Activated CD8-positive, alpha-beta memory T cell treated with anti-CD3 and anti-CD28 coated beads for 4 hours (primary cell): ENCODE measurements around the gene LRRC3C.

Experiments used
- DNase-seq, 2 donors: peaks; one replicate each; pipeline ENCODE4 v3.0.0-alpha.2; 2020; ENCODE audit warnings: low read depth in 2 of 2

The LRRC3C gene

DNA sequence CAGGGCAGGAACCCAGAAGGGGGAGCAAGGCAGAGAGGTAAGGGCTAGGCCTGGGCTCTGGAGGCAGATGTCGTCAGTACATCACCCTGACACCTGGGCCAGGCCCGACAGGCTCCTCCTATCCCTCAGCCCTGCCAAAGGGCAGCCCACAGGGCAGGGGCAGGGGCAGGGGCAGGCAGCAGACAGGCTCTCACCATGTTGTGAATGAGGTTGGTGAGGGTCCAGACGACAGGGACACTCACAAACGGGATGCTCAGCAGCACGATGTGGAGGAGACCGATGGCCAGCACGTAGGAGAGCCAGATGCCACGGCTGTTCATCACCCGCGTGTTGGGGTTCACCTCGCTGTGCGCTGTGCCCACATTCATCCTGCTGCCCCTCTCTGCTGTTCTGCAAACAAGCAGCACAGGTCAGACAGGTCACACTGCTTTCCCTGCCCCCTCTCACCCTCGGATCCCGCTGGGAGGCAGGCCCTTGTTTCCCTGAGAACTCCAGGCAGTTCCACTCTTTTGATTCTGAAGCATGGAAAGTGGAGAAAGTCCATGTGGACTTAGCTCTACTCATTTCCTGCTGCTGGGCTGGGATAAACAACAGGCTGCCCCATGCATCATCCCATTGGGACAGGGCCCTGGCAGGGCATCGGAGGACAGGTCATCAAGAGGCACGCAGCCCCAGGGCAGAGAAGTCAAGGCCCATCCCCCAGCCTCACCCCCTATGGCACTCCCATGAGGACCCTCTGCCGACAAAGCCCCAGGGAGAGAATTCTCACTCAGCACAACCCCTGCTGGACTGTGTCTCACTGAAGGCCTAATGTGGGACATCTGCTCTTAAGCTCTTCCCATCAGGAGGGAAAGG lies 3.5 kb upstream of the LRRC3C start:
- DNase-seq, result no peak

DNA sequence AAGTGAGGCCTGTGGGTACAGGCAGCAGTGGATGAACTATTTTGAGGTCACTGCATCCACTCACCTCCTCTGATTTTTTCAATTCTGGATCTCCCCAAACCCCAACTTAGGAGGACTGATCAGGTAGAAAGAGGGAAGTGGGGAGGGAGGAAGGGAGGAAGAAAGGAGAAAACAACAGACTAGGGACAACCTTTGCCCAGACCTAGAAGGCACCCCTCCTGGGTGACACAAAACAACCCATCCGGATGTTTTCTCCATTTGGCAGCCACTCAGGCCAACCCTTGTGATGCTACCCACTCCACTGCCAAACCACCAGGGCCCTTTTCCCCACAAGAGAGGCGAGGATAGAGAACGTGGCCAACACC lies 2.9 kb upstream of the LRRC3C start:
- no peak for DNase-seq

DNA sequence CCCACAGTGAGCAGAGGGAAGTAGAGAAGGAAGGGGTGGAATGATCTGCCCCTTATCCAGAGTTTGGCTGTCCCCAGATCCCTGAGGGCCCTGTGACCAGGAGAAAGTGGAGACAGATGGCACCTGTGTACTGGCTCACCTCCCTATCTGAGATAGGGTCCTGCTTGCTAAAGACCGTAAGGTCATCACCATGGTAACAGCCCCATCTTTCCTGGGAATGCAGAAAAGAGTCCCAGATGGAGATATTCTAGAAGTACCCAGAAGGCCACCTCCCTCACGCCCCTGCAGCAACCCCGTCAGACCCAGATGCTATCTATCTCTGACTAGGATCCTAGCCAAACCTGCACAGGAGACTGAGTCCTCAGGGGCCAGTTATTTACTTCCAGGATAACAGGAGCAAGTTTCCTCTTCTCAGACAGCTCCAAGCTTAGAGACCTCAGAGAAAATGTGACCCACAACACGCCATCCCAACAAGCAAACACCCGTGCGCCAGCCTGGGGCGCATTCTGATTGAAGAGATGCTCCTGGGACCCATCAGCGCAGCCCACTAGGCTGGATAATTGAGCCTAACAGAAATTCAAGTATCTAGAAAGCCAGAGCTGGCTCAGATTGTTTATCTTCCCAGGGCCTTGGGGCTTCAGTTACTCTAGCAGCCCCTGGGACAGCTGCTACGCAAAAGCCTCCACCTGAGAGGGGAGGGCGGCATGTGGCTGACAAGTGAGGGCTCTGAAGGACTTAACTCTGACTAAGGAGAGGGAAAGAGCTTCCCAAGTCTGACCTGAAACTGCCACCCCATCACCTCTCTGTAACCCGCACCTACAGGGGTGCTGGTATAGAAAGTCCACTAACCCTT lies 2.0 kb upstream of the LRRC3C start:
- DNase-seq, result no peak

DNA sequence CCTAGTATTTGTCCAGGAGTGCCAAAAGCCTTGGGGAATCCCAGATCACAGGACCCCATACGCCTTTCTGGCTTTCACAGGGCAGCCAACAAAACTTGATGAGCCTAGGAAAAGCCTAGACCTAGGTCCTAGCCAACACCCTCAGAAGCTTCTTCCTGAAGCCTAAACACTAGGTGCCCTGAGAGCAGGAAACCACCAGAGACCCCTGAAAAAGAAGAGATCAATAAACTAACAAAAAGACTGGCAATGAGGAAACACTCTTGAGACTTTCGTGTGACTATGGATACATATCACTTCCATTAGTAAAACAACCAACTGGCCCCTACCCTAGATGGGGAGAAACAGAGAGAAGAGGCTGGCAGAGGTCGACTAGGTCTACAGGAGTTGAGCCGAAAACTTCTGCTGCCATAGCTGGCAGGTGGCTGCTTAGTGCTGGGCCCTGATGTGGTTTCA lies 1.4 kb upstream of the LRRC3C start:
- peak in 1 of 2 donors; percentile 10 for DNase-seq

DNA sequence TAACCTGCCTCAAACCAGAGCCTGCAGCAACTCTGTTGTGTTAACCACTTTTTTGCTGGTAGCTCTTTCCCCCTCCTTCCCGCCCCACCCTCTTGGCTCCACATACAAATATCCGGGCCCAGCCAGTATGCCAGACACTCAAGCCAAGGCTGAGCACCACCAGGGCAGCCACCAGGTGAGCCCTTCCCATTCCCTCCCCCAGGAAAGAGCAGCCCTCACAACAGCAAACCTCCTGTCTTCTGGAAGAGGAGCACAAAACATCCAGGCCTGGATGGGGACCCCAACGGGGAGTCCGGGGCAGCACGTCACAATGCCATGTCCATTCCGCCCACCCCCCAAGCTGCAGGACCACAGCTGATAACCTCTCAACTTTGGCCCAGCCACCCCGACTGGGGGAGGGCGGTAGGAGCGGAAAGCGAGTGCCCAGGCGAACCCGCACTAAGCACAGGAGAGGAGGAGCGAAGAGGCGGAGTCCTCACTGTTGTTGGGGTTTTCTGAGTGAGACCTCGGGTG lies 888 bp upstream of the LRRC3C start:
- DNase-seq, result peak in 1 of 2 donors; percentile 22

DNA sequence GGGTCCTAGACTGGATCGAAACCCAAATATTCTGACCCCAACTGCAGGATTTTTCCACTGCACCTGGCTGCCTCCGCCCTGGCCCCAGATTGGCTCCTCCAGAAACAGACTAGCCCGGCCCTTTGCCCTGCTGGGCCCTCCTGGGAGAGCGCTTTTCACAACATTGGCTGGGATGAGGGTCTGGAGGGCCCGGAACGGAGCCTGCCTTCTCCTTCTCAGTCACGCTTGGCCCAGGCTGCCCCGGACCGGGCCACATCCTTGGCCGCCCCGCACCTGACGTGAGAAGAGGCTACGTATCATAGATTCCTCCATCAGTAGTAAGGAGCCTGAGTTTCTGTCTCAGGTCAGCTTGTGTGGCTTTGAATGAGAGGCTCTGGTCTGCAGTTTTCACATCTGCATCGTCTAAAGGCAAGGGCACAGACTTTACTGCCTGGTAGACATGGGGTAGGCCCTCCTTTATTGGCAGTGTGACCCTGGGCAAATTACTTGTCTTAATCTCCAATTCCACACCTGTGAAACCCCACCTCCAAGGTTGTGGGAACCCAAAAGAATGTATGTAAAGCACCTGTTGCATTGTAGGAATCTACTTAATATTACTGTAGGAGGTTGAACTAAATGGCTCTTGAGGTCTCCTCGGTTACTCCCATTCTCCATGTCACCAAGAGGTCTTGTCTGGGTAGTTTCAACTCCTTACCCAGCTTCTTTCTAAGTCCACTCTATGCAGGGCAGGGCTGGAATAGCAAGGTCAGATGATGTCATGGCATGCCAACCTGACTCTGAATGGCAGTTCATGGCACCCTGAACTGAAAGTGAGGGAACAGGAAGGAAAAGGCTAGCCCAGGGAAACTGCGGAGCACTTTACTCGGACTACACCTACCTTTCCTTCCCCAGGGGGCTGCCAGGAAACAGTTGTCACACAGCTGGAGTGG lies 661 bp downstream of the LRRC3C start:
- DNase-seq, result no peak

DNA sequence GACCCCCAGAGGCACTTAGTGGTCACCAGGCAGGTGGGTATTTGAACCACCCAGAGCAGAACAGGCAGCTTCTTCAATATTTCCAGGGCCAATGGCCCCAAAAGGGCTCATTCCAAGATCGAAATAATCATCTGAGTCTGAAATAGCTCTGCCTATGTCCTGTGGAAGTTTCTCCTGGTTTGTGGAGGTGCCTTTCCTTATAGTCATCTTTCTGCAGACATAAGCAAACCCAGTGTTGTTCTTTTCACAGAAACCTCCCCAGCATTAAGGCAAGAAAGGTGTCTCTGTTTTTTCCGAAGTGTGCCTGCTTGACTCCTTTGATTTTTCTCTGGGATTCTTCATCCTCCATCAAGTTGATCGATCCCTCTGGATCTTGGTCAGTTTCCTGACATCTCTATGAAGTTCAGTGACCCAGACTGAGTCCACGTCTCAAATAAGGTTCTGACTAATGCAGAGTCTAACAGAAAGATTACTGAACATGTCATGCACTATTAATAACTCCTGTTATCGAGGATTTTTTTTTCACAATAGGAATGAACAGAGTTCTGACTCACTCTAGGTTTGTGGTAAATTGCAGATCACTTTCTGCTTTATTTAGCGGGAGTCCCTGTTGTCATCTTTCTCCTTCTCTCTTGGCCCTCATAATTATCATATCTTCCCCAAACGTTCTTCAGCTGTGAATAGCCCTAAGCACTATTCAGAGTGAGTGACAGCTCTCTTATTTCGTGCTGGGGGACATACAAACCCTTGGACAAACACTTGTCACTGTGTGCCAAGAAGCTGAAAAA lies 1.5 kb downstream of the LRRC3C start:
- no peak for DNase-seq

DNA sequence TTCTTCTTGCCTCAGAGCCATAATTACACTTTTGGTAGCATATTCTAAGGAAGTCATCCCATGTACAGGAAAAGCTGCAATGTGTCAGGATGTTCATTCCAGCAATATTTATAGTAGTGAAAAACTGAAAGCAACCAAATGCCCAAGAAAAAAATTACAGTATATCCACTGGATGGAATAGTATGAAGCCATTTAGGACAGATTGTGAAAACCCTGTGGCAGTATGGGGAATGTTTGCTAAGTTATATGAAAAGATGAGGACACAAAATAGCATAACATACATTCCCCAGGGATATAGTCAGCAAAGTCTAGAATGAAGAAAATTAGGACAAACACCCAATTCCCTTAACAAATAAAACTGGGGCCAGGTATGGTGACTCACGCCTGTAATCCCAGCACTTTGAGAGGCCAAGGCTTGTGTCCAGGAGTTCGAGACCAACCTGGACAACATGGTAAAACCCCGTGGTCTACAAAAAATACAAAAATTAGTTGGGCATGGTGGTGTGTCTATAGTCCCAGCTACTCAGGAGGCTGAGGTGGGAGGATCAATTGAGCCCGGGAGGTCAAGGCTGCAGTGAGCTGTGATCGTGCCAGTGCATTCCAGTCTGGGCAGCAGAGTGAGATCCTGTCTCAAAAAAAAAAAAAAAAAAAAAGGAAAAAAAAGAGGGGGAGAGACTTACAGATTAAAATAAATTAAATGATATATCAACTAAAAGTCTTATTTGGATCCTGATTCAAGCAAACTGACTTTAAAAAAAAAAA lies 2.3 kb downstream of the LRRC3C start:
- no peak for DNase-seq

DNA sequence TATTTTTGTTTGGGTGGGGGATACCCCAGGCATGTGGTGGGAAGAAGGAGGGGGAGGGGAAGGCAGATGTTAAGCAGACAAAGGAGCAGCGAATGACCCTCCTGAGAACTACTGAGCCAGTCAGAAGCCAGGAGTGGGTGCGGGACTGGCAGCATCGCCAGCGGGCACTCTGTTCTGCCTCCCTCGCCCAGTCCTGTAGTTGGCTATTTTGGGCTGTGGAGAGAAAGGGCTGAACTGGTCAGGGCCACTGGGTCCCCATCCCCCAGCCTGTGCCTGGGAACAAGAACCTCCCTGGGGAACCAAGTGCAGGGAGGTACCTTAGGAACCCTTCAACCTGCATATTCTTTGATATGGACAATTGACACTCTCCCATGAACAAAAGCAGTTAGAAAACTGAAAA lies 6.4 kb downstream of the LRRC3C start:
- DNase-seq, result no peak

DNA sequence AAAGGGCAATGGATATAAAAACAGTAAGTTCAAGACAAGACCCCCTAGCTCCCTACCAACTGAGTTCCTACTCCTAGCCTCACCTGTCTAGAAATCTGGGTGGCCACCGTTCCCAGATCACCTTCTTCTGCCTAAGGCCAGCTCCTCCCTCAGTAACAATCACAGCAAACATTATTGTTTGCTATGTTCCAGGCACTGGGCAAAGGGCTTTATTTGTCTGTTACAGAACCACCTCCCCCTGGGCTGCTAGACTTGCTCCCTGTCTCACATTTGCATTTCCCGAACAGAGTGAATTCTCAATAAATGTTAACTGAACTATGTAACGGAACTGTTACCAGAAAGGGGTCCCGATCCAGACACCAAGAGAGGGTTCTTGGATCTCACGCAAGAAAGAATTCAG lies 6.8 kb downstream of the LRRC3C start:
- no peak for DNase-seq

DNA sequence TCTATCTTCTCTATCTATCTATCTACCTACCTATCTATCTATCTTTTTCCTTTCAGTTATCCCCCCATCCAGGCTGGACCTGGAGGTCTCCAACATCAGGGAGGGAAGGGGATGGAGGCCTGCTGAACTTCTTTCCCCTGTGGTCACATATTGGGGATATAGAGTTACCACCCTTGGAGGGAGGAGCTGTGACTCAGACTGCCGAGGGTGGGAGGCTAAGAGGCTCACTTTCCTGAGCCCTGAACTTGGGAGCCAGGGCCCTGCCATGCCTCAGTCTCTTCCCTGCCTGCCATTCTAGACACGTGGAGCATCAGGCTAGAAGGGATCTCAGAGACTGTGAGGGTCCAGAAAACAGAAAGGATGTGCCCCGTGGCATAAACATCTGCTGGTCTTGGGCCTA lies 8.4 kb downstream of the LRRC3C start:
- no peak for DNase-seq

DNA sequence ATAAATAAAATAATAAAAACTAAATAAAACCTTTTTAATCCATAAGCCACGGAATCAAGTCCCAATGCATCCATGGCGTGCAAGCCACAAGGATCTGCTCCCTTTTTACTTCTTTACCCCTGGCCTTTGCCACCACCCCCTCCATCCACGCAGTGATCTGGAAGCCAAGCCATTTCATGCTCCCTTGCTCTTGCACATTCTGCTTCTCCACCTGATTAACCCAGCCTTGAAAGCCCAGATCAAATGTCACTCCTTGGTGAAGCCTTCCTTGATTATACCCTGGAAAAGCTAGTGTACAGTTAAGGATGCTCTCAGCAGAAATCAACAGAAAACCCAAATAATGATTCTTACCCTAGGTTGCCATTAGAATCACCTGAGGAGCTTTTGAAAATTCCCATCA lies 9.9 kb downstream of the LRRC3C start:
- no peak for DNase-seq

DNA sequence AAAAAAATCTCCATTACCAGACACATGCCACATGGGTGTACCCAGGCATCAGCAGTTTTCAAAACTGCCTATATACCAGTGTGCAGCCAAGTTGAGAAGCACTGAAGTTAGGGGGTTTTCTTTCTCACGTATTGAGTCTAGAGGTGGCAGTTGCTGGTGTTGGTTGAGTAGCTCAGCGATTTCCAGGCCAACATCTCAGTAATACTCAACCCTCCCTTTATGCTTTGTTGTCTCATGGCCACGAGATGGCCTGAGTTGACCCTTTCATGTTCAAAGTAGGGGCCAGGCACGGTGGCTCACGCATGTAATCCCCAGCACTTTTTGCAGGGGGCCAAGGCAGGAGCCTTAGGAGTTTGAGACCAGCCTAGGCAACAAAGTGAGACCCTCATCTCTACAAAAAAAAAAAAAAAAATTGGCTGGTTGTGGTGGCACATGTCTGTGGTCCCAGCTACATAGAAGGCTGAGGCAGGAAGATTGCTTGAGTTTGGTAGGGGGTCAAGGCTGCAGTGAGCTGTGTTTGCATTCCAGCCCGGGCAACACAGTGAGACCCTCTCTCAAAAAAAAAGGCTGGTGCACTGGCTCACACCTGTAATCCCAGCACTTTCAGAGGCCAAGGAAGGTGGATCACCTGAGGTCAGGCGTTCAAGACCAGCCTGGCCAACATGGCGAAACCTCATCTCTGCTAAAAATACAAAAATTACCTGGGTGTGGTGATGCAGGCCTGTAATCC lies 10.8 kb downstream of the LRRC3C start:
- DNase-seq, result no peak

DNA sequence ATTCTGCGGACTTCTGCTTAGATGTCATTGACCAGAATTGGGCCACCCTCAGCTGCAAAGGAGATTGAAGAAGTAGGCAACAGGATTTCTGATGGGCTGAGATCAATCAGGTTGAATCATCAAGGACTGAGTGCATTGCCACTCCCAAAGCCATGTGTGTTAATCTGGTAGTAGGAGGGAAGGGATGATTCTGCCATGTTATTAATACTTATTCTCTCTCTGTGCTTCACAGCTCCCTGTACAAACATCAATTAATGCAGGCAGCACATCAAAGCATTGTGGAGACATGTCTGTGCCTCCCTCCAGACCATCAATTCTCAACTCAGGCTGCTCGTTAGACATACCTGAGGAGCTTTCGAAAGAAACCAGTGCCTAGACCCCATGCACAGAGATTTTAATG lies 11.6 kb downstream of the LRRC3C start:
- DNase-seq, result no peak

DNA sequence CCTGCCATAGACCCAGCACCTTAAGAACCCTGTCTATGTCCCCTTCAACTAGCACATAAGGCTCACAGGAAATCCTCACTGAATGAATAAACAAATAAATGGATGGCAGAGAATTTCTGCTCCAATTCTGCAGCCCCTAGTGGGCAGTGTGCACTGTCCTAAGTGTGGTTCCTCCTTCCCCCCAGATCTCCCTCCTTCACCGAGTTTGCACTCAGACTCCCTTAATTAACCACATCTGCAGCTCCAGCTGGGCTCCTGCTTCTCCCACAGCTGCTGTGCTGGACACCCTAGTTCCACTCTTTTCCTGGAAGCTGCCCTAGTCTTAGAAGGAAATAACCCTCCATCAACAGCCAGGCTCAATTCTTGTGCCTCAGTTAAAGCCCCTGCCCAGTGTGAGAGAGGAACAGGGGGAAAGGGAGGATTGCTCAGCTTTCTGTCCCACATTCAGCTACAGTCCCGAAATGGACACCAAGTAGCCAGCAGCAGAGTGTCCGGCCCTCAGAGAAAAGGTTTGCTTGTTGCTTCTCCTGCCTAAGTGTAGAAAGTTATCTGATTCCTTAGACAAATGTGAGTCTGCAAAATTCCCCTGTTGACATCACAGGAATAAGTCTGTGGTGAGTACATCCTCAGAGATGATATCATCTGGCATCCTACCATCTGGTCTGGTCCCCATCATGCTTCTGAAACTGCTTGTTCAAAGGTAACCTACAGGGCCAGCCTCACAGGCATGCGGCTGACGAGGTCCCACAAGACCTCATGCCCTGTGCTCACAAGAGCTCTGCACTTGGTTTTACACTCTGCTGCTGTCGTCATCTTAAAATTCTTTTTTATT lies 12.3 kb downstream of the LRRC3C start:
- no peak for DNase-seq

DNA sequence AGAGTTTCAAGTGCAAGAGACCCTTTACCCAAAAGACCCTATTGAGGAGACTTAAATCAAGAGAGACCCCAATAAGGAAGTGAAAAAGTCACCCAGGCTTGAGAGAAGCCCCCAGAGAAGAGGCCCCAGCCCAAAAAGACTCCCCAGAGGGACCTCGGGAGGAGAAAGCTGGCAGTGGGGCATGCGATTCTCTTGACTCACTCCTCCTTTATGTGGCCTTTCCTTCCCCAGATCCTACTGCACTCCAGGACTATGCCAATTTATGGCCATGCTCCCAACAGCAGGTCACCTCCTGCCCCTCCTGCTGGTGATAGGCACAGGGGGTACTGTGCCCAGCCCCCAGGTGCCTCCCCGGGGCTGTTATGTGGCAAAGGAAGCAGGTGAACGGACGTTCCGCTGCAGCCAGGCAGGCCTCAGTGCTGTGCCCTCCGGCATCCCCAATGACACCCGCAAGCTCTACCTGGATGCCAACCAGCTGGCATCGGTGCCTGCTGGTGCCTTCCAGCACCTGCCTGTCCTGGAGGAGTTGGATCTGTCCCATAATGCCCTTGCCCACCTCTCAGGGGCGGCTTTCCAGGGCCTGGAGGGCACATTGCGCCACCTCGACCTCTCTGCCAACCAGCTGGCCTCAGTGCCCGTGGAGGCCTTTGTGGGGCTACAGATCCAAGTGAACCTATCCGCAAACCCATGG lies 16.3 kb downstream of the LRRC3C start:
- no peak for DNase-seq

DNA sequence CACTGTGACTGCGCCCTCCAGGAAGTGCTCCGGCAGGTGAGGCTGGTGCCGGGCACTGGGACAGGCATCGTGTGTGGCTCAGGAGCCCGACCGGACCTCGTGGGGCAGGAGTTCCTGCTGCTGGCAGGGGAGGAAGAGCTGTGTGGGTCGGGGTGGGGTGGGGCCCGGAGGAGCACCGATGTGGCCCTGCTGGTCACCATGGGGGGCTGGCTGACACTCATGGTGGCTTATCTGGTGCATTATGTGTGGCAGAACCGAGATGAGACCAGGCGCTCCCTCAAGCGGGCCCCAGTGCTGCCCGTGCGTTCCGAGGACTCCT lies 16.8 kb downstream of the LRRC3C start:
- DNase-seq, result no peak
